Upper lobe of left lung (tissue), 6 donors: Measurements from ENCODE around the gene SPINK4. TPM values are rescaled to one million over a fixed set of nuclear protein-coding genes. Genes with fewer than 3 reads are reported as not detected.

Experiments
- ATAC-seq, 2 donors: fragments of 200-7000 bp; cut with Tn5 transposase; one replicate each; pipeline ENCODE4 v1.9.1; 2022; ENCODE audit warnings: mild to moderate bottlenecking in 2 of 2, moderate library complexity in 2 of 2; ENCODE audit not compliant: low FRiP score in 2 of 2
- DNase-seq, 2 donors: peaks; one replicate each; pipeline ENCODE4 v3.0.0-alpha.2; 2019 to 2020
- H3K27ac ChIP-seq, 4 donors: fragments of 200-600 bp; sonication (generic); one replicate each; pipeline ENCODE4 v1.5.1; 2016 to 2019
- H3K27me3 ChIP-seq, 4 donors: fragments of 200-600 bp; sonication (generic); one replicate each; pipeline ENCODE4 v1.5.1; 2017 to 2019
- H3K36me3 ChIP-seq, 4 donors: fragments of 200-600 bp; sonication (generic); one replicate each; pipeline ENCODE4 v1.5.1; 2016 to 2019
- H3K4me1 ChIP-seq, 4 donors: fragments of 200-600 bp; sonication (generic); one replicate each; pipeline ENCODE4 v1.5.1; 2018 to 2019
- H3K4me3 ChIP-seq, 4 donors: fragments of 200-600 bp; sonication (generic); one replicate each; pipeline ENCODE4 v1.5.1; 2017 to 2019; ENCODE audit warnings: mild to moderate bottlenecking in 2 of 4, moderate library complexity in 1 of 4
- H3K9me3 ChIP-seq, 4 donors: fragments of 200-600 bp; sonication (generic); one replicate each; pipeline ENCODE4 v1.5.1; 2018 to 2019
- CTCF ChIP-seq, 6 experiments: fragments of 450-650 bp in 4 of 6; fragments of 200-600 bp in 2 of 6; sonication (generic) in 2 of 6; IDR thresholded peaks; one replicate each; pipeline ENCODE4 v1.5.1; 2016 to 2019; ENCODE audit warnings: antibody characterized with exemption in 6 of 6
- EP300 ChIP-seq, 4 donors: sonication (generic); formaldehyde crosslinking; IDR thresholded peaks; one replicate each; pipeline ENCODE4 v1.5.1; 2017; ENCODE audit warnings: antibody characterized with exemption in 4 of 4, control low read depth in 2 of 4
- POLR2A ChIP-seq, 4 donors: fragments of 450-650 bp; IDR thresholded peaks; one replicate each; pipeline ENCODE4 v1.5.1; 2016 to 2017; ENCODE audit warnings: antibody characterized with exemption in 4 of 4, mild to moderate bottlenecking in 2 of 4
- POLR2AphosphoS5 ChIP-seq, 2 donors: sonication (generic); formaldehyde crosslinking; IDR thresholded peaks; one replicate each; pipeline ENCODE4 v1.5.1; 2017; ENCODE audit warnings: antibody characterized with exemption in 2 of 2
- WGBS, 2 donors: methylation state at CpG; one replicate each; pipeline ENCODE4 v1.1.5; 2017 to 2018; 5-methylcytosine and 5-hydroxymethylcytosine counted together
- total RNA-seq, 6 donors: library from RNA; depleted of rRNA in 4 of 6; stranded (reverse); fragments of >200 nt in 4 of 6; gene quantifications; one replicate each; pipeline versions ENCODE4 v1.1.0 to v1.2.1, GENCODE V29; 2016 to 2021
- donor health status: DM: no; HTN: no; CAD: no; lungs with moderate emphysema.
- donor health status: DM: no; HTN: yes; CAD: no; lungs with severe emphysema.

The SPINK4 gene
- total RNA-seq, 6 donors from 2014 or later = not detected

- ATAC-seq (no peak), DNase-seq (no peak)
- H3K27ac ChIP-seq = no peak overlapping the region
- 92 to 100% methylated on average over 1 of the region's 1 CpG for WGBS, 2 donors
- H3K36me3 ChIP-seq = no peaks in the 10 kb centered on the region
- H3K4me1 ChIP-seq = no peaks in the 10 kb centered on the region
- H3K4me3 ChIP-seq = no peak overlapping the region
- no peaks in the 10 kb centered on the region for H3K9me3 ChIP-seq
- TF ChIP-seq EP300 (IDR thresholded peaks at IDR 0.05) (no peak), CTCF (IDR thresholded peaks at IDR 0.05) (no peak), POLR2AphosphoS5 (IDR thresholded peaks at IDR 0.05) (no peak), POLR2A (IDR thresholded peaks at IDR 0.05) (no peak)
- H3K27me3 ChIP-seq = no peaks in the 10 kb centered on the region
Measured at GRCh38 chr9:33209394-33209793, 30.6 kb upstream of the SPINK4 start.

GRCh38 chr9:33210006-33210715, 29.8 kb upstream of the SPINK4 start:
- no peak for DNase-seq
- no peaks in the 10 kb centered on the region for H3K4me1 ChIP-seq
- no peak overlapping the region for H3K4me3 ChIP-seq
- no peak for TF ChIP-seq CTCF (IDR thresholded peaks at IDR 0.05)
- TF ChIP-seq POLR2AphosphoS5 (IDR thresholded peaks at IDR 0.05) = no peak
- TF ChIP-seq POLR2A (IDR thresholded peaks at IDR 0.05) = no peak
- TF ChIP-seq EP300 (IDR thresholded peaks at IDR 0.05) = no peak
- H3K27me3 ChIP-seq = no peaks in the 10 kb centered on the region
- no peak overlapping the region for H3K27ac ChIP-seq
- ATAC-seq = no peak
- 83 to 92% methylated on average over 4 of the region's 4 CpGs for WGBS, 2 donors
- H3K36me3 ChIP-seq = no peaks in the 10 kb centered on the region
- no peaks in the 10 kb centered on the region for H3K9me3 ChIP-seq

GRCh38 chr9:33211695-33212393, 28.1 kb upstream of the SPINK4 start:
- Histone ChIP-seq H3K4me1 (no peaks in the 10 kb centered on the region), H3K27me3 (no peaks in the 10 kb centered on the region), H3K9me3 (no peaks in the 10 kb centered on the region), H3K36me3 (no peaks in the 10 kb centered on the region), H3K4me3 (no peak overlapping the region), H3K27ac (no peak overlapping the region)
- WGBS, 2 donors = 52 to 56% methylated on average over 3 of the region's 3 CpGs
- peak in 1 of 2 donors; percentile 23 for ATAC-seq
- no peak for DNase-seq
- TF ChIP-seq EP300 (IDR thresholded peaks at IDR 0.05) (no peak), POLR2A (IDR thresholded peaks at IDR 0.05) (no peak), POLR2AphosphoS5 (IDR thresholded peaks at IDR 0.05) (no peak), CTCF (IDR thresholded peaks at IDR 0.05) (no peak)

GRCh38 chr9:33220681-33221567, 19.0 kb upstream of the SPINK4 start:
- peak in 1 of 6 experiments; percentile 17 for TF ChIP-seq CTCF (IDR thresholded peaks at IDR 0.05)
- no peak for TF ChIP-seq POLR2AphosphoS5 (IDR thresholded peaks at IDR 0.05)
- H3K4me1 ChIP-seq = peaks cover 8 to 15% (median 10%) of the 10 kb centered on the region in 4 donors
- no peaks in the 10 kb centered on the region for H3K27me3 ChIP-seq
- H3K9me3 ChIP-seq = no peaks in the 10 kb centered on the region
- no peaks in the 10 kb centered on the region for H3K36me3 ChIP-seq
- 76 to 90% methylated on average over 10 to 14 of the region's 14 CpGs for WGBS, 2 donors
- no peak overlapping the region for H3K27ac ChIP-seq
- DNase-seq = peak; percentile 35 to 40
- peak in 1 of 2 donors; percentile 40 for ATAC-seq
- no peak overlapping the region for H3K4me3 ChIP-seq
